Measurements from ENCODE around the gene KCNJ8. TPM values are rescaled to one million over a fixed set of nuclear protein-coding genes. Genes with fewer than 3 reads are reported as not detected.

The KCNJ8 gene
- total and polyA plus RNA-seq, 10 of the 15 experiments (the other 5 are each of a cell fraction or from before 2014, with no cell fraction given): not detected

GRCh38 chr12:21764065-21764464, 10.4 kb downstream of the KCNJ8 start:
- ChIA-PET POLR2A (no interaction called here), RAD21 (ENCODE audit: unreplicated experiment) (no interaction called here), SMC1A (ENCODE audit: uncharacterized antibody, unreplicated experiment) (interaction anchor here (0.5 to 1.2 kb wide), 3 partner anchors 15 to 462 kb away, joined by 3 read pairs; no protein-coding TSS in a partner anchor), CTCF (interaction anchor here (1.6 kb wide), 1 partner anchor 14 kb away, joined by 4 read pairs; no protein-coding TSS in a partner anchor)
- in situ Hi-C loops (cut with MboI) (no loop called here), intact Hi-C loops (cut with micrococcal nuclease; ENCODE audit: unreplicated experiment) (no loop called here)
- no peak for DNase-seq (ENCODE audit: low read depth, low spot score)
- H3K9me3 ChIP-seq (replicated peaks; ENCODE audit: control insufficient read depth, insufficient read depth, low read length): no peaks in the 10 kb centered on the region
- no peak overlapping the region for H3K9ac ChIP-seq (ENCODE audit: control insufficient read depth, insufficient read depth, low read length)
- WGBS (ENCODE audit: insufficient coverage, insufficient replicate concordance, low lambda C conversion rate, missing lambda C conversion rate): 23% methylated on average over 2 of the region's 2 CpGs
- H3K27ac ChIP-seq (ENCODE audit: control insufficient read depth, insufficient read depth): no peak overlapping the region
- H3K79me2 ChIP-seq (ENCODE audit: control insufficient read depth, insufficient read depth, low read length): no peaks in the 10 kb centered on the region
- BruUV-seq (replicated peaks): no TSS peak
- H3K27me3 ChIP-seq (replicated peaks in 1 of 2; ENCODE audit: control insufficient read depth in 2 of 2, insufficient read depth in 2 of 2, low read length in 1 of 2): no peaks in the 10 kb centered on the region
- H3K4me2 ChIP-seq (ENCODE audit: control insufficient read depth, insufficient read depth): no peak overlapping the region
- TF ChIP-seq GATAD2B (conservative IDR thresholded peaks at IDR 0.05; ENCODE audit: low read depth) (no peak), JUND (IDR thresholded peaks at IDR 0.05; ENCODE audit: low read depth, low read length) (no peak), YY1 (IDR thresholded peaks at IDR 0.05; ENCODE audit: low read depth, low read length) (no peak)
- TF ChIP-seq, protein P1, sequence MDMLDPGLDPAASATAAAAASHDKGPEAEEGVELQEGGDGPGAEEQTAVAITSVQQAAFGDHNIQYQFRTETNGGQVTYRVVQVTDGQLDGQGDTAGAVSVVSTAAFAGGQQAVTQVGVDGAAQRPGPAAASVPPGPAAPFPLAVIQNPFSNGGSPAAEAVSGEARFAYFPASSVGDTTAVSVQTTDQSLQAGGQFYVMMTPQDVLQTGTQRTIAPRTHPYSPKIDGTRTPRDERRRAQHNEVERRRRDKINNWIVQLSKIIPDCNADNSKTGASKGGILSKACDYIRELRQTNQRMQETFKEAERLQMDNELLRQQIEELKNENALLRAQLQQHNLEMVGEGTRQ (IDR thresholded peaks at IDR 0.05; ENCODE audit: borderline replicate concordance, low read depth, low read length): no peak
- no peak for ATAC-seq
- H3K36me3 ChIP-seq (ENCODE audit: control insufficient read depth in 2 of 2, insufficient read depth in 2 of 2, low read length in 1 of 2): no peaks in the 10 kb centered on the region
- H4K20me1 ChIP-seq (ENCODE audit: control insufficient read depth, insufficient read depth): no peaks in the 10 kb centered on the region
- FAIRE-seq: no peak
- H3K4me3 ChIP-seq: no peak overlapping the region
- H3K4me1 ChIP-seq (ENCODE audit: control insufficient read depth, insufficient read depth, low read length): no peaks in the 10 kb centered on the region
- no peak overlapping the region for H2AFZ ChIP-seq (ENCODE audit: control insufficient read depth, low read depth, low read length)

DNA sequence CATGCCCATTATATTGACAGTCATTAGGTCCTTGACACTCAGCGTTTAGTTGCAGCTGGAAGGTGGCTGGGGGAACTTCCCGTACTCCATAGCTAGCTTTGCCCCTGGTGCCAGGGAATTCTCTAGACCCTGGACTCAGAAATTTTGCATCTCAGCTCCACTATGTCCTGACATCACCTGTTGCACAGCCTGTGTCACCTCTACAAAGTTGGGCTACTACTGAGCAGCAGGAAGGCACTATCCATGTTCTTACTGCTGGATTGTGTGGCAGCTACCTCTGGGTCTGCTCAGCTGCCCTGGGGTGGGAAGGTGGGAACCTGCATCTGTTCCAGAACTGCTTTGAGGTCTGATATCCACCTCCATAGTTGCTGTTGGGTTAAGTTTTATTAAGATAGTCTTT, 11.0 kb downstream of the KCNJ8 start:
- ChIA-PET SMC1A (ENCODE audit: uncharacterized antibody, unreplicated experiment) (interaction anchor here (0.5 kb wide), 1 partner anchor 462 kb away, joined by 3 read pairs; no protein-coding TSS in a partner anchor), POLR2A (no interaction called here), RAD21 (ENCODE audit: unreplicated experiment) (no interaction called here), CTCF (no interaction called here)
- Histone ChIP-seq H3K27me3 (replicated peaks in 1 of 2; ENCODE audit: control insufficient read depth in 2 of 2, insufficient read depth in 2 of 2, low read length in 1 of 2) (no peaks in the 10 kb centered on the region), H3K27ac (ENCODE audit: control insufficient read depth, insufficient read depth) (no peak overlapping the region), H3K4me2 (ENCODE audit: control insufficient read depth, insufficient read depth) (no peak overlapping the region), H3K9ac (ENCODE audit: control insufficient read depth, insufficient read depth, low read length) (no peak overlapping the region), H3K4me3 (no peak overlapping the region), H3K79me2 (ENCODE audit: control insufficient read depth, insufficient read depth, low read length) (no peaks in the 10 kb centered on the region), H3K9me3 (replicated peaks; ENCODE audit: control insufficient read depth, insufficient read depth, low read length) (no peaks in the 10 kb centered on the region), H3K36me3 (ENCODE audit: control insufficient read depth in 2 of 2, insufficient read depth in 2 of 2, low read length in 1 of 2) (no peaks in the 10 kb centered on the region), H2AFZ (ENCODE audit: control insufficient read depth, low read depth, low read length) (no peak overlapping the region), H3K4me1 (ENCODE audit: control insufficient read depth, insufficient read depth, low read length) (no peaks in the 10 kb centered on the region), H4K20me1 (ENCODE audit: control insufficient read depth, insufficient read depth) (no peaks in the 10 kb centered on the region)
- intact Hi-C loops (cut with micrococcal nuclease; ENCODE audit: unreplicated experiment) (no loop called here), in situ Hi-C loops (cut with MboI) (no loop called here)
- ATAC-seq: no peak
- WGBS (ENCODE audit: insufficient coverage, insufficient replicate concordance, low lambda C conversion rate, missing lambda C conversion rate): 21% methylated on average over 2 of the region's 2 CpGs
- BruUV-seq (replicated peaks): no TSS peak
- no peak for DNase-seq (ENCODE audit: low read depth, low spot score)
- no peak for FAIRE-seq
- TF ChIP-seq HDAC6 (IDR thresholded peaks at IDR 0.05; ENCODE audit: unreplicated experiment) (no peak), ZNF24 (IDR thresholded peaks at IDR 0.05) (no peak), RUNX3 (IDR thresholded peaks at IDR 0.05; ENCODE audit: low read length) (no peak), IKZF2 (IDR thresholded peaks at IDR 0.05) (no peak), MEF2A (IDR thresholded peaks at IDR 0.05; ENCODE audit: insufficient read depth, low read depth, low read length) (no peak), CUX1 (IDR thresholded peaks at IDR 0.05; ENCODE audit: insufficient replicate concordance, low read depth, low read length) (no peak), NFIC (IDR thresholded peaks at IDR 0.05; ENCODE audit: low read depth, low read length) (no peak)
